Panc1 (cell line): ENCODE data around the gene GMFB. TPM values are rescaled to one million over a fixed set of nuclear protein-coding genes. Genes with fewer than 3 reads are reported as not detected.

ENCODE experiments used
- ATAC-seq: fragments of 200-7000 bp; cut with Tn5 transposase; 2 replicates; pipeline ENCODE4 v1.9.1; 2020; ENCODE audit warnings: mild to moderate bottlenecking, moderate library complexity
- BruUV-seq: library from RNA; stranded (reverse); fragments of 400-500 nt; replicated peaks from 2 replicates; lab custom pipeline; 2021; lab: Mats Ljungman, UMichigan
- CTCF ChIA-PET: fragments of 300-600 bp; sonication (Branson Sonifier 250); formaldehyde crosslinking; loops from one replicate; lab custom pipeline; 2022; ENCODE audit warnings: antibody characterized with exemption; lab: Charles Lee
- POLR2A ChIA-PET: fragments of 300-600 bp; sonication (Branson Sonifier 250); formaldehyde crosslinking; loops from one replicate; lab custom pipeline; 2022; ENCODE audit warnings: antibody characterized with exemption; lab: Charles Lee
- DNase-seq: peaks from one replicate; pipeline ENCODE4 v3.0.0-alpha.2; 2010; ENCODE audit warnings: low read depth, low spot score
- H3K27ac ChIP-seq: 2 replicates; pipeline ENCODE4 v1.5.1; 2011; ENCODE audit warnings: mild to moderate bottlenecking, low read length, inconsistent platforms
- H3K27me3 ChIP-seq: fragments of 200-500 bp; sonication (Bioruptor generic); 2 replicates; pipeline ENCODE4 v1.6.0; 2014; ENCODE audit warnings: low read length, inconsistent platforms; ENCODE audit not compliant: control insufficient read depth, insufficient read depth
- H3K36me3 ChIP-seq: fragments of 200-500 bp; sonication (Bioruptor generic); 2 replicates; pipeline ENCODE4 v1.5.1; 2014; ENCODE audit warnings: inconsistent platforms, mild to moderate bottlenecking, low read length, moderate library complexity; ENCODE audit not compliant: control insufficient read depth, insufficient read depth
- H3K4me1 ChIP-seq: 2 replicates; pipeline ENCODE4 v1.5.1; 2011; ENCODE audit warnings: inconsistent platforms, mild to moderate bottlenecking, low read length, moderate library complexity; ENCODE audit not compliant: control insufficient read depth, insufficient read depth
- H3K4me3 ChIP-seq, 2 experiments: 2 replicates each; pipeline ENCODE4 v1.5.1; 2011 to 2012; ENCODE audit warnings: low read depth in 2 of 2, low read length in 2 of 2, mild to moderate bottlenecking in 2 of 2, inconsistent platforms in 1 of 2, moderate library complexity in 1 of 2
- H3K9me3 ChIP-seq: fragments of 200-500 bp; sonication (Bioruptor generic); 2 replicates; pipeline ENCODE4 v1.5.1; 2014; ENCODE audit warnings: low read depth, mild to moderate bottlenecking, inconsistent platforms, low read length, moderate library complexity; ENCODE audit not compliant: control insufficient read depth, insufficient read depth
- POLR2AphosphoS5 ChIP-seq: IDR thresholded peaks from 2 replicates; pipeline ENCODE4 v1.6.1; 2012; ENCODE audit warnings: mild to moderate bottlenecking, low read depth, low read length, moderate library complexity
- REST ChIP-seq, 2 experiments: IDR thresholded peaks; 2 replicates each; pipeline ENCODE4 v1.6.1; 2011 to 2012; ENCODE audit warnings: low read depth in 2 of 2, control low read depth in 1 of 2, low read length in 1 of 2, mild to moderate bottlenecking in 1 of 2, moderate library complexity in 1 of 2; ENCODE audit not compliant: insufficient read depth in 1 of 2
- SIN3A ChIP-seq: IDR thresholded peaks from 2 replicates; pipeline ENCODE4 v1.6.1; 2012; ENCODE audit warnings: low read depth, mild to moderate bottlenecking, low read length, moderate library complexity, borderline replicate concordance; ENCODE audit not compliant: insufficient read depth
- TCF7L2 ChIP-seq: IDR thresholded peaks from 2 replicates; pipeline ENCODE4 v1.6.1; 2011; ENCODE audit warnings: mild to moderate bottlenecking, low read depth, low read length, inconsistent platforms
- in situ Hi-C: cut with HindIII; loops from 2 replicates; pipeline ENCODE4 v1.10.0; 2016; ENCODE audit warnings: low sequenced_read_pairs, low pct_unique_long_range_greater_than_20kb
- intact Hi-C: fragments of 100-400 bp; cut with micrococcal nuclease; formaldehyde crosslinking; loops from one replicate; pipeline ENCODE4 v1.10.0; 2022; ENCODE audit not compliant: unreplicated experiment
- total RNA-seq: library from RNA; stranded (reverse); gene quantifications from one replicate; pipeline ENCODE4 v1.2.1, GENCODE V29; 2021; ENCODE audit not compliant: unreplicated experiment
- TF ChIP-seq, protein P1 (sequence below): fragments of 450-650 bp; IDR thresholded peaks from 2 replicates; pipeline ENCODE4 v1.5.1; 2017; ENCODE audit warnings: mild to moderate bottlenecking

Gene GMFB
- total RNA-seq, 1 experiment from 2014 or later: 54.2 TPM

- Histone ChIP-seq H3K4me3 (no peak overlapping the region), H3K27me3 (no peaks in the 10 kb centered on the region), H3K27ac (no peak overlapping the region), H3K9me3 (no peaks in the 10 kb centered on the region), H3K4me1 (no peaks in the 10 kb centered on the region; the same call in 1 of the 2 replicates), H3K36me3 (no peaks in the 10 kb centered on the region)
- TF ChIP-seq, protein P1, sequence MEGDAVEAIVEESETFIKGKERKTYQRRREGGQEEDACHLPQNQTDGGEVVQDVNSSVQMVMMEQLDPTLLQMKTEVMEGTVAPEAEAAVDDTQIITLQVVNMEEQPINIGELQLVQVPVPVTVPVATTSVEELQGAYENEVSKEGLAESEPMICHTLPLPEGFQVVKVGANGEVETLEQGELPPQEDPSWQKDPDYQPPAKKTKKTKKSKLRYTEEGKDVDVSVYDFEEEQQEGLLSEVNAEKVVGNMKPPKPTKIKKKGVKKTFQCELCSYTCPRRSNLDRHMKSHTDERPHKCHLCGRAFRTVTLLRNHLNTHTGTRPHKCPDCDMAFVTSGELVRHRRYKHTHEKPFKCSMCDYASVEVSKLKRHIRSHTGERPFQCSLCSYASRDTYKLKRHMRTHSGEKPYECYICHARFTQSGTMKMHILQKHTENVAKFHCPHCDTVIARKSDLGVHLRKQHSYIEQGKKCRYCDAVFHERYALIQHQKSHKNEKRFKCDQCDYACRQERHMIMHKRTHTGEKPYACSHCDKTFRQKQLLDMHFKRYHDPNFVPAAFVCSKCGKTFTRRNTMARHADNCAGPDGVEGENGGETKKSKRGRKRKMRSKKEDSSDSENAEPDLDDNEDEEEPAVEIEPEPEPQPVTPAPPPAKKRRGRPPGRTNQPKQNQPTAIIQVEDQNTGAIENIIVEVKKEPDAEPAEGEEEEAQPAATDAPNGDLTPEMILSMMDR: no peak
- TF ChIP-seq TCF7L2 (no peak), REST (IDR thresholded peaks at IDR 0.05; ENCODE audit: insufficient read depth in 1 of 2, low read depth in 2 of 2, low read length in 1 of 2) (no peak), POLR2AphosphoS5 (no peak), SIN3A (no peak)
- CTCF ChIA-PET: no interaction called here
- BruUV-seq: no TSS peak
- ATAC-seq (no peak), DNase-seq (no peak)
- in situ Hi-C loops (no loop called here), intact Hi-C loops (no loop called here)
- POLR2A ChIA-PET: no interaction called here
These were observed 38.2 kb downstream of the GMFB start for GRCh38 chr14:54450535-54450934.

GRCh38 chr14:54447231-54447692, 41.5 kb downstream of the GMFB start:
- no TSS peak for BruUV-seq
- no peaks in the 10 kb centered on the region for H3K9me3 ChIP-seq
- no peak for DNase-seq
- intact Hi-C loops (no loop called here), in situ Hi-C loops (no loop called here)
- no peaks in the 10 kb centered on the region for H3K27me3 ChIP-seq
- TF ChIP-seq SIN3A (no peak), REST (IDR thresholded peaks at IDR 0.05; ENCODE audit: insufficient read depth in 1 of 2, low read depth in 2 of 2, low read length in 1 of 2) (no peak), POLR2AphosphoS5 (no peak)
- TF ChIP-seq, protein P1: no peak
- no peaks in the 10 kb centered on the region; the same call in 1 of the 2 replicates for H3K4me1 ChIP-seq
- ChIA-PET CTCF (interaction anchor here (0.7 kb wide), 1 partner anchor 21 kb away, joined by 12 read pairs; no protein-coding TSS in a partner anchor), POLR2A (no interaction called here)
- no peak overlapping the region for H3K27ac ChIP-seq
- no peak for ATAC-seq
- H3K4me3 ChIP-seq: no peak overlapping the region
- H3K36me3 ChIP-seq: no peaks in the 10 kb centered on the region
